K562 (cell line): ENCODE data around the gene CKM. TPM values are rescaled to one million over a fixed set of nuclear protein-coding genes. Genes with fewer than 3 reads are reported as not detected.

Source experiments
- ATAC-seq: fragments of 200-7000 bp; cut with Tn5 transposase; 3 replicates; pipeline ENCODE4 v1.9.1; 2020; ENCODE audit warnings: moderate library complexity
- BruUV-seq: library from RNA; stranded (reverse); fragments of 400-500 nt; replicated peaks from 2 replicates; lab custom pipeline; 2021; lab: Mats Ljungman, UMichigan
- CTCF ChIA-PET: fragments of 300-600 bp; formaldehyde crosslinking; extraction: SDS; loops from one replicate; lab custom pipeline; 2021; ENCODE audit warnings: low intra/inter-chr PET ratio; lab: Yijun Ruan, JAX
- POLR2A ChIA-PET: fragments of 300-600, 350-650 bp; sonication (Branson Sonifier 250); formaldehyde crosslinking; extraction: SDS; loops from one replicate; lab custom pipeline; 2021; ENCODE audit warnings: antibody characterized with exemption, inconsistent platforms; lab: Yijun Ruan, JAX
- DNase-seq, 4 experiments: peaks; one replicate each; pipeline versions ENCODE4 v3.0.0 to v3.0.0-alpha.2; 2011 to 2018; ENCODE audit warnings: low spot score in 3 of 4, mixed read lengths in 3 of 4; ENCODE audit errors: extremely low read depth in 1 of 4
- FAIRE-seq: peaks from 2 replicates; lab custom pipeline; 2011; peaks lifted over from hg19 to GRCh38; lab: Jason Lieb, UNC
- H2AFZ ChIP-seq: 2 replicates; pipeline ENCODE4 v1.6.0; 2011; ENCODE audit warnings: low read depth, low read length, control low read depth, inconsistent platforms
- H3K27ac ChIP-seq: fragments of 200-600 bp; 3 replicates; pipeline ENCODE4 v1.8.0; 2011; ENCODE audit warnings: low read depth, mild to moderate bottlenecking, control low read depth, inconsistent platforms, low read length, moderate library complexity, mixed read lengths; ENCODE audit errors: extremely low read depth
- H3K27me3 ChIP-seq, 2 experiments: fragments of 300-600 bp in 1 of 2; 2 replicates in 1 of 2; 3 replicates in 1 of 2; pipeline versions ENCODE4 v1.6.0 to v1.8.0; 2011; ENCODE audit warnings: inconsistent platforms in 2 of 2, low read length in 2 of 2, mild to moderate bottlenecking in 1 of 2, mixed read lengths in 1 of 2, moderate library complexity in 1 of 2; ENCODE audit not compliant: control insufficient read depth in 2 of 2, insufficient read depth in 2 of 2
- H3K36me3 ChIP-seq: fragments of 300-600 bp; 3 replicates; pipeline ENCODE4 v1.8.0; 2011; ENCODE audit warnings: mild to moderate bottlenecking, low read length, inconsistent platforms; ENCODE audit not compliant: control insufficient read depth, insufficient read depth
- H3K4me1 ChIP-seq, 2 experiments: fragments of 200-600 bp in 1 of 2; replicated peaks in 1 of 2; 2 replicates in 1 of 2; 3 replicates in 1 of 2; pipeline versions ENCODE4 v1.5.1 to v1.8.0; 2011; ENCODE audit warnings: inconsistent platforms in 2 of 2, low read length in 2 of 2, mild to moderate bottlenecking in 1 of 2, mixed read lengths in 1 of 2, moderate library complexity in 1 of 2; ENCODE audit not compliant: control insufficient read depth in 2 of 2, insufficient read depth in 2 of 2
- H3K4me2 ChIP-seq: 2 replicates; pipeline ENCODE4 v1.6.1; 2011; ENCODE audit warnings: low read length, control low read depth, inconsistent platforms, mixed read lengths; ENCODE audit not compliant: insufficient read depth
- H3K4me3 ChIP-seq: fragments of 200-600 bp; sonication (generic), shearing (Covaris generic); 2 replicates; pipeline ENCODE4 v1.5.1; 2016; ENCODE audit warnings: control low read depth, inconsistent platforms
- H3K79me2 ChIP-seq: fragments of 200-600 bp; 3 replicates; pipeline ENCODE4 v1.8.0; 2011; ENCODE audit warnings: low read length, inconsistent platforms; ENCODE audit not compliant: control insufficient read depth, insufficient read depth
- H3K9ac ChIP-seq, 2 experiments: 2 replicates each; pipeline versions ENCODE4 v1.6.0 to v1.6.1; 2011; ENCODE audit warnings: low read depth in 2 of 2, low read length in 2 of 2, control low read depth in 1 of 2, inconsistent platforms in 1 of 2, mild to moderate bottlenecking in 1 of 2, mixed read lengths in 1 of 2; ENCODE audit not compliant: insufficient read depth in 1 of 2
- H3K9me1 ChIP-seq: one replicate; pipeline ENCODE4 v1.6.0; 2011; ENCODE audit warnings: inconsistent platforms, mild to moderate bottlenecking, low read length, moderate library complexity; ENCODE audit not compliant: control insufficient read depth, insufficient read depth
- H3K9me3 ChIP-seq: replicated peaks from 2 replicates; pipeline ENCODE4 v1.5.1; 2011; ENCODE audit warnings: low read depth, low read length, inconsistent platforms; ENCODE audit not compliant: control insufficient read depth, insufficient read depth
- H4K20me1 ChIP-seq: replicated peaks from 2 replicates; pipeline ENCODE4 v1.6.1; 2011; ENCODE audit warnings: low read length, inconsistent platforms, mixed read lengths; ENCODE audit not compliant: control insufficient read depth, insufficient read depth
- CBFA2T2 ChIP-seq: fragments of 450-650 bp; conservative IDR thresholded peaks from 2 replicates; pipeline ENCODE4 v1.6.1; 2017; ENCODE audit warnings: mild to moderate bottlenecking
- CBX3 ChIP-seq, 2 experiments: IDR thresholded peaks; 1 replicate in 1 of 2; 2 replicates in 1 of 2; pipeline ENCODE4 v1.6.1; 2012; ENCODE audit warnings: inconsistent platforms in 2 of 2, low read length in 2 of 2, borderline replicate concordance in 1 of 2, control low read depth in 1 of 2
- CBX8 ChIP-seq: fragments of 200-600 bp; sonication (generic); IDR thresholded peaks from 2 replicates; pipeline ENCODE4 v1.6.1; 2012; ENCODE audit warnings: borderline replicate concordance, mixed run types, low read depth, mild to moderate bottlenecking, moderate library complexity, mixed read lengths, low read length, control low read depth, inconsistent platforms; ENCODE audit not compliant: poor library complexity, severe bottlenecking; ENCODE audit errors: extremely low read depth
- FUS ChIP-seq: fragments of 200-400 bp; formaldehyde crosslinking; optimal IDR thresholded peaks from 2 replicates; pipeline ENCODE3; 2017; ENCODE audit warnings: low read depth, low read length
- IRF1 ChIP-seq: sonication (generic); formaldehyde crosslinking; IDR thresholded peaks from 2 replicates; pipeline ENCODE4 v1.8.0; 2022; ENCODE audit warnings: missing genetic modification reagents, mild to moderate bottlenecking, borderline replicate concordance
- MEIS2 ChIP-seq: fragments of 450-650 bp; IDR thresholded peaks from 2 replicates; pipeline ENCODE4 v1.6.1; 2014; ENCODE audit warnings: mild to moderate bottlenecking; ENCODE audit not compliant: partially characterized antibody
- RAD51 ChIP-seq: fragments of 450-650 bp; IDR thresholded peaks from 2 replicates; pipeline ENCODE4 v1.7.1; 2016; ENCODE audit warnings: low read depth, mild to moderate bottlenecking, borderline replicate concordance
- RBM25 ChIP-seq: fragments of 200-400 bp; formaldehyde crosslinking; IDR thresholded peaks from 2 replicates; pipeline ENCODE4 v1.6.1; 2018; ENCODE audit warnings: low read length, low read depth, moderate library complexity; ENCODE audit not compliant: severe bottlenecking
- RHOXF2B ChIP-seq: fragments of 250-450 bp; sonication (Bioruptor Pico); conservative IDR thresholded peaks from 2 replicates; pipeline ENCODE4 v1.5.1; 2021
- ZBTB17 ChIP-seq: fragments of 450-650 bp; formaldehyde crosslinking; IDR thresholded peaks from 2 replicates; pipeline ENCODE4 v1.4.0; 2020; ENCODE audit warnings: mild to moderate bottlenecking
- ZNF655 ChIP-seq: fragments of 250-450 bp; sonication (Bioruptor Pico); IDR thresholded peaks from 2 replicates; pipeline ENCODE4 v1.5.0; 2021
- WGBS: fragments of 100-300 bp; shearing (Covaris generic); methylation state at CpG from one replicate; pipeline ENCODE4 v1.1.6; 2016; ENCODE audit warnings: low coverage, mixed read lengths; ENCODE audit not compliant: insufficient coverage; ENCODE audit errors: missing lambda C conversion rate; 5-methylcytosine and 5-hydroxymethylcytosine counted together
- in situ Hi-C: fragments of 300-500 bp; cut with MboI; formaldehyde crosslinking; loops from 4 replicates; pipeline ENCODE4 v1.15.0; 2018; ENCODE audit warnings: inconsistent platforms, mixed read lengths
- intact Hi-C: fragments of 100-400 bp; cut with micrococcal nuclease; formaldehyde crosslinking; loops from 2 replicates; pipeline ENCODE4 v1.14.2; 2022
- polyA plus RNA-seq, 8 experiments: library from polyadenylated mRNA; depleted of rRNA in 4 of 8; stranded (reverse) in 5 of 8; unstranded in 3 of 8; fragments of >200 nt; fragmentation: Nextera tagmentation in 2 of 8; fragmentation: Illumina TruSeq in 1 of 8; extraction: Ambion mirVana in 2 of 8; extraction: Trizol in 1 of 8; gene quantifications; 2 replicates each; pipeline versions ENCODE4 v1.2.1 to v1.2.3, GENCODE V29; 2011 to 2014; ENCODE audit warnings: inconsistent platforms in 1 of 8, missing spikeins in 1 of 8
- total RNA-seq, 7 experiments: library from RNA; depleted of rRNA in 6 of 7; stranded (reverse); fragments of >200 nt in 6 of 7; fragmentation: Illumina TruSeq in 2 of 7; extraction: Trizol in 2 of 7; gene quantifications; 2 replicates each; pipeline versions ENCODE4 v1.2.1 to v1.2.3, GENCODE V29; 2011 to 2021; ENCODE audit warnings: low replicate concordance in 1 of 7
- TF ChIP-seq, protein P1 (sequence below): sonication (generic); formaldehyde crosslinking; IDR thresholded peaks from 2 replicates; pipeline ENCODE4 v1.9.0; 2022; ENCODE audit warnings: mild to moderate bottlenecking, missing genetic modification reagents
- TF ChIP-seq, protein P2 (sequence below): sonication (generic); formaldehyde crosslinking; IDR thresholded peaks from 2 replicates; pipeline ENCODE4 v1.5.0; 2020; ENCODE audit warnings: missing genetic modification reagents
- TF ChIP-seq, protein P3 (sequence below), 2 experiments: fragments of 200-800 bp in 1 of 2; sonication (Bioruptor generic) in 1 of 2; sonication (generic) in 1 of 2; formaldehyde crosslinking in 1 of 2; IDR thresholded peaks in 1 of 2; conservative IDR thresholded peaks in 1 of 2; 2 replicates each; pipeline versions ENCODE4 v1.5.0 to v1.6.1; 2016 to 2020; ENCODE audit warnings: missing compliant biosample characterization in 1 of 2, missing genetic modification characterization in 1 of 2, missing genetic modification reagents in 1 of 2

Gene CKM
- total and polyA plus RNA-seq, 9 of the 15 experiments (the other 6 are each of a cell fraction or from before 2014, with no cell fraction given), result 0.06 to 0.17 (median 0.09) TPM; not detected in 4

DNA sequence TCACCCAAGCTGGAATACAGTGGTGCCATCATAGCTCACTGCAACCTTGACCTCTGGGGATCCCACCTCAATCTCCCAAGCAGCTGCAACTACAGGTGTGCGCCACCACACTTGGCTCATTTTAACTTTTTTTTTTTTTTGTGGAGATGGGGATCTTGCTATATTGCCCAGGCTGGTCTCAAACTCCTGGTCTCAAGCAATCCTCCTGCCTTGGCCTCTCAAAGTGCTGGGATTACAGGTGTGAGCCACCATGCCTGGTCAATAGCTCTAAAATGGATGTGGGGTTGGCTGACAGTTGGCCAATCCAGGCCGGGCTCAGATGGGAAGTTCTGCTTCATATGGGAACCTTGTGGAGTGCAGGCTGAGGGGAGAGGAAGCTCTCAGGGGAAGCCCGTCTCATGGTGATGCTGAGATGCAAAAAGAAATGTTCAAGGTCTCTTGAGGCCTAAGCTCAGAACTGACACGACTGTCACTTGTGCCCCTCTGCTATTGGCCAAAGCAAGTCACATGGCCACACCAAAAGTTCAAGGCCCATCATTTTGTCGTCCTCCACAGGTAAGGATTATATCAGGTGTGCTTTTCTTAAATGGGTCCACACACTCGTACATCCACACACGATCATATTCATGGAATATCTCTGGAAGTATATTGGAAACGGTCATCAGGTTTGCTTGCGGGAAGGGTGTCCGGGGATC lies 11.1 kb upstream of the CKM start:
- H3K9me3 ChIP-seq, result no peaks in the 10 kb centered on the region
- no peak overlapping the region for H3K27ac ChIP-seq
- H3K79me2 ChIP-seq, result no peaks in the 10 kb centered on the region
- FAIRE-seq, result no peak
- no peaks in the 10 kb centered on the region for H4K20me1 ChIP-seq
- H3K4me3 ChIP-seq, result no peak overlapping the region
- no TSS peak for BruUV-seq
- H3K9ac ChIP-seq, result no peak overlapping the region
- intact Hi-C loops, result loop anchor here (10.0 kb wide), 1 partner anchor 319 kb away; no protein-coding TSS in a partner anchor
- DNase-seq, result no peak
- ATAC-seq, result no peak
- no peak overlapping the region for H3K4me2 ChIP-seq
- in situ Hi-C loops, result no loop called here
- H3K4me1 ChIP-seq, result peaks cover 0 to 6% of the 10 kb centered on the region in 2 experiments; a peak in 2 of 5 replicates
- no peaks in the 10 kb centered on the region for H3K27me3 ChIP-seq
- CTCF ChIA-PET, result no interaction called here
- POLR2A ChIA-PET, result interaction anchor here (0.8 to 1.6 kb wide), 3 partner anchors 10 to 43 kb away, joined by 3 to 4 read pairs (median 3); no protein-coding TSS in a partner anchor
- no peaks in the 10 kb centered on the region for H3K36me3 ChIP-seq
- no peaks in the 10 kb centered on the region for H3K9me1 ChIP-seq
- WGBS, result 52% methylated on average over 10 of the region's 10 CpGs
- H2AFZ ChIP-seq, result peak overlapping the region; percentile 29; the same call in 1 of the 2 replicates
- TF ChIP-seq RAD51 (peak; percentile 71; the same call in 1 of the 2 replicates), FUS (no peak), MEIS2 (no peak), RHOXF2B (CRISPR knock-in tag) (no peak), ZNF655 (CRISPR knock-in tag) (no peak), CBX3 (IDR thresholded peaks at IDR 0.05; ENCODE audit: borderline replicate concordance in 1 of 2, low read length in 2 of 2) (no peak), ZBTB17 (CRISPR knock-in tag) (no peak), CBFA2T2 (0 out of 2 replicates have a peak, but pooled peaks have one; percentile 9), IRF1 (no peak), CBX8 (no peak), RBM25 (peak; percentile 31)
- TF ChIP-seq, protein P1, sequence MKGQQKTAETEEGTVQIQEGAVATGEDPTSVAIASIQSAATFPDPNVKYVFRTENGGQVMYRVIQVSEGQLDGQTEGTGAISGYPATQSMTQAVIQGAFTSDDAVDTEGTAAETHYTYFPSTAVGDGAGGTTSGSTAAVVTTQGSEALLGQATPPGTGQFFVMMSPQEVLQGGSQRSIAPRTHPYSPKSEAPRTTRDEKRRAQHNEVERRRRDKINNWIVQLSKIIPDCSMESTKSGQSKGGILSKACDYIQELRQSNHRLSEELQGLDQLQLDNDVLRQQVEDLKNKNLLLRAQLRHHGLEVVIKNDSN (CRISPR knock-in tag), result peak; percentile 91
- TF ChIP-seq, protein P2, sequence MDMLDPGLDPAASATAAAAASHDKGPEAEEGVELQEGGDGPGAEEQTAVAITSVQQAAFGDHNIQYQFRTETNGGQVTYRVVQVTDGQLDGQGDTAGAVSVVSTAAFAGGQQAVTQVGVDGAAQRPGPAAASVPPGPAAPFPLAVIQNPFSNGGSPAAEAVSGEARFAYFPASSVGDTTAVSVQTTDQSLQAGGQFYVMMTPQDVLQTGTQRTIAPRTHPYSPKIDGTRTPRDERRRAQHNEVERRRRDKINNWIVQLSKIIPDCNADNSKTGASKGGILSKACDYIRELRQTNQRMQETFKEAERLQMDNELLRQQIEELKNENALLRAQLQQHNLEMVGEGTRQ (CRISPR knock-in tag), result peak; percentile 84
- TF ChIP-seq, protein P3, sequence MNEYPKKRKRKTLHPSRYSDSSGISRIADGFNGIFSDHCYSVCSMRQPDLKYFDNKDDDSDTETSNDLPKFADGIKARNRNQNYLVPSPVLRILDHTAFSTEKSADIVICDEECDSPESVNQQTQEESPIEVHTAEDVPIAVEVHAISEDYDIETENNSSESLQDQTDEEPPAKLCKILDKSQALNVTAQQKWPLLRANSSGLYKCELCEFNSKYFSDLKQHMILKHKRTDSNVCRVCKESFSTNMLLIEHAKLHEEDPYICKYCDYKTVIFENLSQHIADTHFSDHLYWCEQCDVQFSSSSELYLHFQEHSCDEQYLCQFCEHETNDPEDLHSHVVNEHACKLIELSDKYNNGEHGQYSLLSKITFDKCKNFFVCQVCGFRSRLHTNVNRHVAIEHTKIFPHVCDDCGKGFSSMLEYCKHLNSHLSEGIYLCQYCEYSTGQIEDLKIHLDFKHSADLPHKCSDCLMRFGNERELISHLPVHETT (CRISPR knock-in tag; conservative IDR thresholded peaks at IDR 0.05 in 1 of 2, IDR thresholded peaks at IDR 0.05 in 1 of 2), result no peak
